Osteoblast (primary cell): ENCODE data around the gene TMEM14C. TPM values are rescaled to one million over a fixed set of nuclear protein-coding genes. Genes with fewer than 3 reads are reported as not detected.

Source experiments
- DNase-seq: peaks from one replicate; pipeline ENCODE4 v3.0.0; 2011; ENCODE audit warnings: low spot score, mixed read lengths; ENCODE audit not compliant: insufficient read length; ENCODE audit errors: missing footprints
- H2AFZ ChIP-seq: 2 replicates; pipeline ENCODE4 v1.6.0; 2011; ENCODE audit warnings: mild to moderate bottlenecking, low read length
- H3K27ac ChIP-seq: 2 replicates; pipeline ENCODE4 v1.5.1; 2011; ENCODE audit warnings: mild to moderate bottlenecking, low read depth, low read length, moderate library complexity
- H3K27me3 ChIP-seq: 2 replicates; pipeline ENCODE4 v1.6.0; 2012; ENCODE audit warnings: mild to moderate bottlenecking, control low read depth, inconsistent platforms, low read length, moderate library complexity; ENCODE audit not compliant: insufficient read depth
- H3K36me3 ChIP-seq: 2 replicates; pipeline ENCODE4 v1.5.1; 2011; ENCODE audit warnings: mild to moderate bottlenecking, low read length, control low read depth, moderate library complexity; ENCODE audit not compliant: insufficient read depth
- H3K4me1 ChIP-seq: 2 replicates; pipeline ENCODE4 v1.5.1; 2011; ENCODE audit warnings: mild to moderate bottlenecking, low read length, control low read depth, moderate library complexity; ENCODE audit not compliant: insufficient read depth
- H3K4me2 ChIP-seq: 2 replicates; pipeline ENCODE4 v1.6.0; 2011; ENCODE audit warnings: mild to moderate bottlenecking, low read length; ENCODE audit not compliant: insufficient read depth
- H3K4me3 ChIP-seq: fragments of 200-600 bp; sonication (generic); 3 replicates; pipeline ENCODE4 v1.5.1; 2012; ENCODE audit warnings: mild to moderate bottlenecking, low read length, inconsistent platforms; ENCODE audit not compliant: insufficient read depth
- H3K79me2 ChIP-seq: 2 replicates; pipeline ENCODE4 v1.6.0; 2012; ENCODE audit warnings: mild to moderate bottlenecking, low read length, control low read depth, inconsistent platforms; ENCODE audit not compliant: insufficient read depth
- H3K9me3 ChIP-seq: 2 replicates; pipeline ENCODE4 v1.5.1; 2011; ENCODE audit warnings: low read depth, low read length, control low read depth
- H4K20me1 ChIP-seq: 2 replicates; pipeline ENCODE4 v1.6.0; 2012; ENCODE audit warnings: mild to moderate bottlenecking, low read length, control low read depth; ENCODE audit not compliant: insufficient read depth
- CTCF ChIP-seq: IDR thresholded peaks from 2 replicates; pipeline ENCODE4 v1.5.1; 2011; ENCODE audit warnings: mild to moderate bottlenecking, low read depth, low read length, moderate library complexity; ENCODE audit errors: extremely low read depth
- total RNA-seq: library from RNA; depleted of rRNA; stranded (reverse); fragments of >200 nt; gene quantifications from 2 replicates; pipeline ENCODE4 v1.2.3, GENCODE V29; 2012

Gene TMEM14C
- total RNA-seq, 1 donor, result 131 TPM

- Histone ChIP-seq H3K79me2 (peaks cover 58% of the 10 kb centered on the region), H3K36me3 (peaks cover 14% of the 10 kb centered on the region), H3K27me3 (no peaks in the 10 kb centered on the region), H4K20me1 (no peaks in the 10 kb centered on the region), H2AFZ (peak overlapping the region; percentile 99), H3K27ac (peak overlapping the region; percentile 96), H3K4me3 (peak overlapping the region; percentile 100), H3K4me1 (peaks cover 18% of the 10 kb centered on the region), H3K4me2 (peak overlapping the region; percentile 99), H3K9me3 (no peaks in the 10 kb centered on the region)
- TF ChIP-seq CTCF, result no peak
- peak; percentile 68 for DNase-seq
Measured at GRCh38 chr6:10695086-10695657, 27.7 kb upstream of the TMEM14C start.

GRCh38 chr6:10696655-10697054 lies 26.2 kb upstream of the TMEM14C start:
- Histone ChIP-seq H3K36me3 (peaks cover 26% of the 10 kb centered on the region), H3K4me2 (peak overlapping the region; percentile 99)
- TF ChIP-seq CTCF, result no peak

GRCh38 chr6:10713962-10714361 lies 8.9 kb upstream of the TMEM14C start:
- TF ChIP-seq CTCF, result no peak
- Histone ChIP-seq H3K9me3 (no peaks in the 10 kb centered on the region), H3K4me2 (no peak overlapping the region), H3K27me3 (no peaks in the 10 kb centered on the region), H3K4me1 (no peaks in the 10 kb centered on the region), H3K36me3 (peaks cover 3% of the 10 kb centered on the region), H3K4me3 (no peak overlapping the region), H4K20me1 (no peaks in the 10 kb centered on the region), H2AFZ (no peak overlapping the region), H3K27ac (no peak overlapping the region), H3K79me2 (no peaks in the 10 kb centered on the region)
- DNase-seq, result no peak

More at GRCh38 chr6:10696655-10697054, 26.2 kb upstream of the TMEM14C start:
- Histone ChIP-seq H4K20me1 (no peaks in the 10 kb centered on the region), H3K4me3 (no peak overlapping the region), H2AFZ (no peak overlapping the region), H3K27ac (no peak overlapping the region), H3K9me3 (no peaks in the 10 kb centered on the region), H3K4me1 (peaks cover 18% of the 10 kb centered on the region), H3K27me3 (no peaks in the 10 kb centered on the region), H3K79me2 (peaks cover 64% of the 10 kb centered on the region)
- no peak for DNase-seq

- no peak for DNase-seq
- Histone ChIP-seq H3K36me3 (no peaks in the 10 kb centered on the region), H3K4me2 (peak overlapping the region; percentile 71), H3K27me3 (no peaks in the 10 kb centered on the region), H2AFZ (no peak overlapping the region), H4K20me1 (no peaks in the 10 kb centered on the region), H3K4me1 (peaks cover 15% of the 10 kb centered on the region), H3K9me3 (no peaks in the 10 kb centered on the region), H3K27ac (no peak overlapping the region), H3K79me2 (peaks cover 15% of the 10 kb centered on the region), H3K4me3 (peak overlapping the region; percentile 72)
- TF ChIP-seq CTCF, result no peak
Measured at GRCh38 chr6:10719296-10719963, 3.4 kb upstream of the TMEM14C start.
